HL-60 (cell line): Measurements from ENCODE around the gene RUNX1.

ENCODE experiments used
- DNase-seq, 2 experiments: peaks; one replicate each; pipeline ENCODE4 v3.0.0-alpha.2; 2010 to 2020; ENCODE audit warnings: low read depth in 1 of 2, low spot score in 1 of 2
- H3K27ac ChIP-seq: fragments of 250-450 bp; sonication (Bioruptor Pico); replicated peaks from 2 replicates; pipeline ENCODE4 v1.5.1; 2020; ENCODE audit warnings: mild to moderate bottlenecking, moderate library complexity
- H3K27me3 ChIP-seq: fragments of 250-450 bp; sonication (Bioruptor Pico); 2 replicates; pipeline ENCODE4 v1.5.1; 2021; ENCODE audit warnings: mild to moderate bottlenecking, moderate library complexity; ENCODE audit not compliant: insufficient read depth, poor library complexity, severe bottlenecking
- H3K4me3 ChIP-seq: replicated peaks from 2 replicates; pipeline ENCODE4 v1.5.1; 2011; ENCODE audit warnings: mild to moderate bottlenecking, control low read depth, low read length; ENCODE audit not compliant: insufficient read depth
- GABPA ChIP-seq: IDR thresholded peaks from 2 replicates; pipeline ENCODE4 v1.6.1; 2012; ENCODE audit warnings: low read depth
- POLR2AphosphoS5 ChIP-seq: IDR thresholded peaks from 2 replicates; pipeline ENCODE4 v1.6.1; 2012; ENCODE audit warnings: low read depth
- REST ChIP-seq: IDR thresholded peaks from 2 replicates; pipeline ENCODE4 v1.6.1; 2012; ENCODE audit warnings: low read depth; ENCODE audit not compliant: insufficient replicate concordance
- SPI1 ChIP-seq: IDR thresholded peaks from 2 replicates; pipeline ENCODE4 v1.6.1; 2012; ENCODE audit warnings: low read depth, mild to moderate bottlenecking, borderline replicate concordance
- TF ChIP-seq, protein P1 (sequence below): IDR thresholded peaks from one replicate; pipeline ENCODE4 v1.5.1; 2011; ENCODE audit warnings: low read length, control low read depth, inconsistent platforms; ENCODE audit not compliant: insufficient read depth

The RUNX1 gene

DNA sequence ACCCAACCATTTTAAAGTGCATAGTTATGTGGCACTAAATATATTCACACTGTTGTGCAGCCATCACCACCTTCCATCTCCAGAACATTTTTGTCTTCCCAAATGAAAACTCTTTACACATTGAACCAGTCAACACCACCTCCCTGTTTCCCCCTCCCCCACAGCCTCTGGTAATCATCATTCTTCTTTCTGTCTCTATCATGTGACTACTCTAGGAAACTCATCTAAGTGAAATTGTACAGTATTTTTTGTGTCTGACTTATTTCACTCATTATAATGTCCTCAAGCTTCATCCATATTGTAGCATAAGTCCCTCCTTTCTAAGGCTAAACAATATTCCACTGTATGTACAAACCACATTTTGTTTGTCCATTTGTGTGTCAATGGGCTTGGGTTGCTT, 128.0 kb downstream of the RUNX1 start:
- no peak for TF ChIP-seq POLR2AphosphoS5
- no peak for TF ChIP-seq REST
- TF ChIP-seq SPI1: no peak
- no peak for TF ChIP-seq GABPA
- TF ChIP-seq, protein P1, sequence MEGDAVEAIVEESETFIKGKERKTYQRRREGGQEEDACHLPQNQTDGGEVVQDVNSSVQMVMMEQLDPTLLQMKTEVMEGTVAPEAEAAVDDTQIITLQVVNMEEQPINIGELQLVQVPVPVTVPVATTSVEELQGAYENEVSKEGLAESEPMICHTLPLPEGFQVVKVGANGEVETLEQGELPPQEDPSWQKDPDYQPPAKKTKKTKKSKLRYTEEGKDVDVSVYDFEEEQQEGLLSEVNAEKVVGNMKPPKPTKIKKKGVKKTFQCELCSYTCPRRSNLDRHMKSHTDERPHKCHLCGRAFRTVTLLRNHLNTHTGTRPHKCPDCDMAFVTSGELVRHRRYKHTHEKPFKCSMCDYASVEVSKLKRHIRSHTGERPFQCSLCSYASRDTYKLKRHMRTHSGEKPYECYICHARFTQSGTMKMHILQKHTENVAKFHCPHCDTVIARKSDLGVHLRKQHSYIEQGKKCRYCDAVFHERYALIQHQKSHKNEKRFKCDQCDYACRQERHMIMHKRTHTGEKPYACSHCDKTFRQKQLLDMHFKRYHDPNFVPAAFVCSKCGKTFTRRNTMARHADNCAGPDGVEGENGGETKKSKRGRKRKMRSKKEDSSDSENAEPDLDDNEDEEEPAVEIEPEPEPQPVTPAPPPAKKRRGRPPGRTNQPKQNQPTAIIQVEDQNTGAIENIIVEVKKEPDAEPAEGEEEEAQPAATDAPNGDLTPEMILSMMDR: no peak
- H3K27ac ChIP-seq: no peak overlapping the region
- H3K4me3 ChIP-seq: no peak overlapping the region
- H3K27me3 ChIP-seq: no peaks in the 10 kb centered on the region
- DNase-seq: no peak

DNA sequence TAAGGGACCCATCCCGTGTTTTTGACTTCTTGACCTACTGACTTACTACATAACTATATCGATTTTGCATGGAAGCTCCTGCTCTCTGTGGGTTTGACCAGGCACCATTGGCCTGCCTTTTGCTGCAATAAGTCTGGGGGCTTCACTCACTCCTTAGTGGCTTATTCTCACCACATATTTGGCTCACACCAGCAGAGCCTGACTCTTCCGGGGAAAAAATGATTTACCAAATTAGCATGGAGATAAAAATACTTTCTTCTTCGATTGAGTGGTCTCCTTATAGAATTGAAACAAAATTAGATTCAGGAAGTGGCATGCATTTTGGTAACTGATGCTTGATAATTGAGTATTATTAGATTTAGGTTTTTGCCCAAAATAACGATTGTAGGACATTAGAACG, 129.7 kb downstream of the RUNX1 start:
- no peak for TF ChIP-seq POLR2AphosphoS5
- no peak for TF ChIP-seq REST
- no peak overlapping the region for H3K27ac ChIP-seq

GRCh38 chr21:34916446-34916845, 132.7 kb downstream of the RUNX1 start:
- no peak overlapping the region for H3K27ac ChIP-seq
- TF ChIP-seq SPI1 (no peak), REST (no peak), GABPA (no peak), POLR2AphosphoS5 (no peak)
- TF ChIP-seq, protein P1: no peak

More for the DNA sequence above, 129.7 kb downstream of the RUNX1 start:
- no peak for DNase-seq
- Histone ChIP-seq H3K4me3 (no peak overlapping the region), H3K27me3 (no peaks in the 10 kb centered on the region)

GRCh38 chr21:34915364-34915841, 133.7 kb downstream of the RUNX1 start:
- Histone ChIP-seq H3K27me3 (no peaks in the 10 kb centered on the region), H3K27ac (peak overlapping the region; percentile 49; the same call in 1 of the 2 replicates), H3K4me3 (no peak overlapping the region)
- TF ChIP-seq, protein P1: no peak
- TF ChIP-seq SPI1: no peak
- no peak for TF ChIP-seq GABPA
- TF ChIP-seq REST: no peak
- no peak for TF ChIP-seq POLR2AphosphoS5
- no peak for DNase-seq

More at GRCh38 chr21:34916446-34916845, 132.7 kb downstream of the RUNX1 start:
- no peaks in the 10 kb centered on the region for H3K27me3 ChIP-seq
- no peak for DNase-seq
- H3K4me3 ChIP-seq: no peak overlapping the region
